Smooth muscle cell (in vitro differentiated cells): Measurements from ENCODE around the gene CRIP2. TPM values are rescaled to one million over a fixed set of nuclear protein-coding genes. Genes with fewer than 3 reads are reported as not detected.

Experiments used
- DNase-seq: peaks from one replicate; lab custom pipeline; 2025; ENCODE audit not compliant: unreplicated experiment; lab: John Stamatoyannopoulos, UW
- H2AFZ ChIP-seq: fragments of 200-600 bp; sonication (generic); 2 replicates; pipeline ENCODE4 v1.6.0; 2016; ENCODE audit warnings: antibody characterized with exemption, low read depth, mild to moderate bottlenecking
- H3F3A ChIP-seq: fragments of 200-600 bp; sonication (generic); 2 replicates; pipeline ENCODE4 v1.6.0; 2017; ENCODE audit warnings: antibody characterized with exemption, low read depth
- H3K27ac ChIP-seq: fragments of 200-600 bp; sonication (generic); 2 replicates; pipeline ENCODE4 v1.5.1; 2016; ENCODE audit warnings: low read depth, mild to moderate bottlenecking
- H3K27me3 ChIP-seq: fragments of 200-600 bp; sonication (generic); 2 replicates; pipeline ENCODE4 v1.6.1; 2016; ENCODE audit warnings: low read depth, mild to moderate bottlenecking
- H3K36me3 ChIP-seq: fragments of 200-600 bp; sonication (generic); 2 replicates; pipeline ENCODE4 v1.5.1; 2016; ENCODE audit warnings: low read depth
- H3K4me1 ChIP-seq: fragments of 200-600 bp; sonication (generic); 2 replicates; pipeline ENCODE4 v1.5.1; 2016; ENCODE audit warnings: low read depth
- H3K4me2 ChIP-seq: fragments of 200-600 bp; sonication (generic); 2 replicates; pipeline ENCODE4 v1.6.0; 2016; ENCODE audit warnings: mild to moderate bottlenecking
- H3K4me3 ChIP-seq: fragments of 200-600 bp; sonication (generic); 2 replicates; pipeline ENCODE4 v1.5.1; 2016; ENCODE audit warnings: mild to moderate bottlenecking
- H3K79me2 ChIP-seq: fragments of 200-600 bp; sonication (generic); 2 replicates; pipeline ENCODE4 v1.6.0; 2016; ENCODE audit warnings: low read depth, mild to moderate bottlenecking
- H3K9ac ChIP-seq: fragments of 200-600 bp; sonication (generic); 2 replicates; pipeline ENCODE4 v1.6.0; 2016; ENCODE audit warnings: low read depth
- H3K9me3 ChIP-seq: fragments of 200-600 bp; sonication (generic); replicated peaks from 2 replicates; pipeline ENCODE4 v1.5.1; 2016; ENCODE audit warnings: low read depth
- H4K20me1 ChIP-seq: fragments of 200-600 bp; sonication (generic); 2 replicates; pipeline ENCODE4 v1.6.0; 2016; ENCODE audit warnings: low read depth
- WGBS: methylation state at CpG from one replicate; pipeline ENCODE4 v1.1.7; 2016; ENCODE audit warnings: low lambda C conversion rate; 5-methylcytosine and 5-hydroxymethylcytosine counted together
- polyA plus RNA-seq: library from polyadenylated mRNA; unstranded; fragments of >200 nt; fragmentation: Nextera tagmentation; extraction: Ambion mirVana; gene quantifications from 2 replicates; pipeline ENCODE4 v1.2.1, GENCODE V29; 2016
- total RNA-seq: library from RNA; depleted of rRNA; stranded (reverse); fragments of >200 nt; gene quantifications from 2 replicates; pipeline ENCODE4 v1.2.3, GENCODE V29; 2014
- TF ChIP-seq, protein P1 (sequence below): fragments of 200-600 bp; sonication (generic); IDR thresholded peaks from 2 replicates; pipeline ENCODE4 v1.5.1; 2017; ENCODE audit warnings: borderline replicate concordance, mild to moderate bottlenecking, antibody characterized with exemption; ENCODE audit not compliant: insufficient read depth, poor library complexity, severe bottlenecking

Gene CRIP2
- total and polyA plus RNA-seq, 2 experiments from 2014 or later = 14.1 to 38.1 TPM

DNA sequence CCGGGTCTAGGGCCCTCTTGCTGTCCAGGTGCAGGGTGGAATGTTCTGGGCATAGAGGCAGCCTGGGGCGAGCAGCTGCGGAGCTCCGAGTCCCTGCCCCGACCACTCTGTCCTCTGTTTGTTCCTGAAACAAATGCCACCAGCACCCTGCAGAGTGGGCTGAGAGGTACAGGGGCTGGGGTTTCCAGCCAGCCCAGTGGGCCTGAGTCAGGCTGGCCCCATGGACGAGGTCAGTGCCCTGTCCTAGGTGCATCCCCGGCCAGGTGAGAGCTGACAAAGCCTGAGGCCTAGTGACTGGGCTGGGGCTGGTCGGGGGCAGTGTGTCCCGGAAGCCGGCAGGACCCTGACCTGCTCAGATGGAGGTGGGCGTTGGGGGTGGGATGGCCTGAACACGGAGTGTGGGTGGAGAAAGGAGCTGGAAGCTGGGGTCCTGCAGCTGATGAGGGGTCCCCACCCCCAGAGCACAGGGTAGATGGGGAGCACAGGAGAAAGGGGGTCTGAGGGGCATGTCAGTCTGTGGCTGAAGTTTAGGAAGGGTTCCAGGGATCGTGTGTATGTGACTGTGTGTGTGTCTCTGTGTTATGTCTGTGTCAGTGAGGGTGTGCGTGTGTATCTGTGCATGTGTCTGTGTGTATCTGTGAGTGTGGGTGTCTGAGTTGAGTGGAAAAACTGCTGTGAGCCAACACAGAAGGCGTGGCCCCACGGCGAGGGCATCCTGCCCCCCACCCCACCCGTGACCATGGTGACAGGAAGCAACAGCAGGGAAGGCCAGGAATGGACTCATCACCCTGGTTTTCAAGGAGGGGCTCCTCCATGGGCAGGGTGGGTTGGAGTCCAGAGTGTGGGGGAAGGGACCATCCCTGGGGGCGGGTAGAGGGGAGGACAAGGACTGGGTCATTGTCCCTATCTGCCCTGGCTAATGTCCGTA is 9.7 kb downstream of the CRIP2 start:
- Histone ChIP-seq H3K4me3 (no peak overlapping the region), H3K4me1 (peaks cover 10% of the 10 kb centered on the region), H3K27me3 (peaks cover 19% of the 10 kb centered on the region), H3K9ac (peak overlapping the region; percentile 39), H3F3A (no peaks in the 10 kb centered on the region), H3K27ac (peak overlapping the region; percentile 35), H3K36me3 (no peaks in the 10 kb centered on the region), H3K9me3 (no peaks in the 10 kb centered on the region), H2AFZ (no peak overlapping the region), H3K79me2 (no peaks in the 10 kb centered on the region), H4K20me1 (no peaks in the 10 kb centered on the region), H3K4me2 (no peak overlapping the region)
- TF ChIP-seq, protein P1, sequence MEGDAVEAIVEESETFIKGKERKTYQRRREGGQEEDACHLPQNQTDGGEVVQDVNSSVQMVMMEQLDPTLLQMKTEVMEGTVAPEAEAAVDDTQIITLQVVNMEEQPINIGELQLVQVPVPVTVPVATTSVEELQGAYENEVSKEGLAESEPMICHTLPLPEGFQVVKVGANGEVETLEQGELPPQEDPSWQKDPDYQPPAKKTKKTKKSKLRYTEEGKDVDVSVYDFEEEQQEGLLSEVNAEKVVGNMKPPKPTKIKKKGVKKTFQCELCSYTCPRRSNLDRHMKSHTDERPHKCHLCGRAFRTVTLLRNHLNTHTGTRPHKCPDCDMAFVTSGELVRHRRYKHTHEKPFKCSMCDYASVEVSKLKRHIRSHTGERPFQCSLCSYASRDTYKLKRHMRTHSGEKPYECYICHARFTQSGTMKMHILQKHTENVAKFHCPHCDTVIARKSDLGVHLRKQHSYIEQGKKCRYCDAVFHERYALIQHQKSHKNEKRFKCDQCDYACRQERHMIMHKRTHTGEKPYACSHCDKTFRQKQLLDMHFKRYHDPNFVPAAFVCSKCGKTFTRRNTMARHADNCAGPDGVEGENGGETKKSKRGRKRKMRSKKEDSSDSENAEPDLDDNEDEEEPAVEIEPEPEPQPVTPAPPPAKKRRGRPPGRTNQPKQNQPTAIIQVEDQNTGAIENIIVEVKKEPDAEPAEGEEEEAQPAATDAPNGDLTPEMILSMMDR = no peak
- no peak for DNase-seq
- 73% methylated on average over 16 of the region's 20 CpGs for WGBS

DNA sequence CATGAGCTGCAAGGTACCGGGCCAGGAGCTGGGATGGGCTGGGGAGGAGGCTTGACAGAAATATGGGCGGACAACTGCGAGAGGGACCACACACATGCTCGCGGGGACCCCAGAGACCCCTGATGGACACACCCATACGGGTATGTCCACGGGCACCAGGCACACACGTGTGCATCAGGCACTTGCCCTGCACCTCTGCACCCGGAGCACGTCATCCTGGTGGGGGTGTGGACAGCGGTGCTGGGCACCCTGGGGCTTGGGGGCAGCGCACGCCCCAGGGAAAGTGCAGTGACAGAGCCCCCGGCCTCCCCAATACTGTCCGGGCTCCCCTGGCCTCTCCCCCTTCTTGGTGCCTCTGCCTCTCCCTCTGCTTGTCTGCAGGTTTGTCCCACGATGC is 10.4 kb downstream of the CRIP2 start:
- no peak overlapping the region for H3K4me3 ChIP-seq
- H2AFZ ChIP-seq = no peak overlapping the region
- H3K4me1 ChIP-seq = peaks cover 13% of the 10 kb centered on the region
- H3K4me2 ChIP-seq = no peak overlapping the region
- peaks cover 13% of the 10 kb centered on the region for H3K27me3 ChIP-seq
- no peaks in the 10 kb centered on the region for H3K36me3 ChIP-seq
- WGBS = 92% methylated on average over 13 of the region's 16 CpGs
- no peaks in the 10 kb centered on the region for H4K20me1 ChIP-seq
- no peaks in the 10 kb centered on the region for H3K79me2 ChIP-seq
- H3K9ac ChIP-seq = no peak overlapping the region
- H3K27ac ChIP-seq = no peak overlapping the region
- no peaks in the 10 kb centered on the region for H3K9me3 ChIP-seq
- TF ChIP-seq, protein P1 = no peak
- no peak for DNase-seq
- H3F3A ChIP-seq = no peaks in the 10 kb centered on the region

DNA sequence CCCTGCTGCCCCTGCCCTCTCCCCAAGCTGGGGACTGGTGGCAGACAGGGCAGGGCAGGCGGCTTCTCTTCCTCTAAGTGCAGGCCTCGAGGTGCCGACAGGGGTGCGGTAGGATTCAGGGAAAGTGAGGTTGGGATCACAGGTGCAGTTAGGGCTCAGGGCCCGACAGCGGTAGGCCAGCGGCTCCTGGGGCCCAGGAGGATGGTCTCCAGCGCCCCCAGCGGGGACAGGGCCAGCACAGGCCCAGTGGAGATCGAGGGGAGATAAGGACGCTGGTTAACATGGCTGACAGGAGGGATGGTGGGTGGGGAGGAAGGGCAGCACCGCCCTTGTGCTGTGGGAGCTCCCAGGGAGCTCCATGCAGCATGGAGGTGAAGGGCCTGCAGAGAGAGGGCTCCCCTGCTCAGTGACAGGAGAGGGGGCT is 11.1 kb downstream of the CRIP2 start:
- WGBS = 35% methylated on average over 10 of the region's 12 CpGs
- Histone ChIP-seq H2AFZ (no peak overlapping the region), H3K79me2 (no peaks in the 10 kb centered on the region), H3K9me3 (no peaks in the 10 kb centered on the region), H3K4me1 (peaks cover 13% of the 10 kb centered on the region), H3K4me2 (no peak overlapping the region), H3K9ac (no peak overlapping the region), H3K36me3 (no peaks in the 10 kb centered on the region), H3K27ac (no peak overlapping the region), H3K27me3 (peaks cover 11% of the 10 kb centered on the region), H4K20me1 (no peaks in the 10 kb centered on the region), H3F3A (no peaks in the 10 kb centered on the region), H3K4me3 (no peak overlapping the region)
- TF ChIP-seq, protein P1 = peak; percentile 21
- DNase-seq = no peak
